AG09309 (cell line): ENCODE results near the gene VAV2.

Experiments used
- DNase-seq: peaks from one replicate; pipeline ENCODE4 v3.0.0-alpha.2; 2010; ENCODE audit warnings: low read depth
- H3K4me3 ChIP-seq: 2 replicates; pipeline ENCODE4 v1.5.1; 2011; ENCODE audit warnings: mild to moderate bottlenecking, low read depth, low read length, moderate library complexity; ENCODE audit not compliant: control insufficient read depth
- TF ChIP-seq, protein P1 (sequence below): IDR thresholded peaks from 2 replicates; pipeline ENCODE4 v1.5.1; 2011; ENCODE audit warnings: mild to moderate bottlenecking, low read depth, low read length, inconsistent platforms; ENCODE audit not compliant: insufficient read depth, control insufficient read depth; ENCODE audit errors: missing control alignments

VAV2 gene

DNA sequence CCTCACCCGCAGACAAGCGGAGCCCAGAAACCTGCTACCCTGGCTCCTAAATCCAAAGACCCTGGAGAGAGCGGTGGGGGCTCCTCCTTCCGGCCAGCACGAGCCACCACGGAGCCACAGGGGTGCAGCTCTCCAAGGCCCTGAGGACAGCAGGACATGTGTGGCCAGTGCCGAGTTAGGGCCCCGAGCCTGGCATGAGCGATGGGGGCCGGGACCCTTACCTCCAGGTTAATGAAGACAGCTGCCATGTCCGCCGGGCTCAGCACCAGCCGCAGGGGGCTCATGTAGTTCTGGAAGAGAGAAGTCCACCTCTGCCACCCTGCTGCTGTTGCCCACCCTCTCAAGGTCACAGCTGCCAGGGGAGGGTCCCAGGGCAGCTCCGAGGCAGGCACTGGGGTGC lies 185.1 kb downstream of the VAV2 start:
- no peak overlapping the region for H3K4me3 ChIP-seq
- TF ChIP-seq, protein P1, sequence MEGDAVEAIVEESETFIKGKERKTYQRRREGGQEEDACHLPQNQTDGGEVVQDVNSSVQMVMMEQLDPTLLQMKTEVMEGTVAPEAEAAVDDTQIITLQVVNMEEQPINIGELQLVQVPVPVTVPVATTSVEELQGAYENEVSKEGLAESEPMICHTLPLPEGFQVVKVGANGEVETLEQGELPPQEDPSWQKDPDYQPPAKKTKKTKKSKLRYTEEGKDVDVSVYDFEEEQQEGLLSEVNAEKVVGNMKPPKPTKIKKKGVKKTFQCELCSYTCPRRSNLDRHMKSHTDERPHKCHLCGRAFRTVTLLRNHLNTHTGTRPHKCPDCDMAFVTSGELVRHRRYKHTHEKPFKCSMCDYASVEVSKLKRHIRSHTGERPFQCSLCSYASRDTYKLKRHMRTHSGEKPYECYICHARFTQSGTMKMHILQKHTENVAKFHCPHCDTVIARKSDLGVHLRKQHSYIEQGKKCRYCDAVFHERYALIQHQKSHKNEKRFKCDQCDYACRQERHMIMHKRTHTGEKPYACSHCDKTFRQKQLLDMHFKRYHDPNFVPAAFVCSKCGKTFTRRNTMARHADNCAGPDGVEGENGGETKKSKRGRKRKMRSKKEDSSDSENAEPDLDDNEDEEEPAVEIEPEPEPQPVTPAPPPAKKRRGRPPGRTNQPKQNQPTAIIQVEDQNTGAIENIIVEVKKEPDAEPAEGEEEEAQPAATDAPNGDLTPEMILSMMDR, result no peak
- no peak for DNase-seq

DNA sequence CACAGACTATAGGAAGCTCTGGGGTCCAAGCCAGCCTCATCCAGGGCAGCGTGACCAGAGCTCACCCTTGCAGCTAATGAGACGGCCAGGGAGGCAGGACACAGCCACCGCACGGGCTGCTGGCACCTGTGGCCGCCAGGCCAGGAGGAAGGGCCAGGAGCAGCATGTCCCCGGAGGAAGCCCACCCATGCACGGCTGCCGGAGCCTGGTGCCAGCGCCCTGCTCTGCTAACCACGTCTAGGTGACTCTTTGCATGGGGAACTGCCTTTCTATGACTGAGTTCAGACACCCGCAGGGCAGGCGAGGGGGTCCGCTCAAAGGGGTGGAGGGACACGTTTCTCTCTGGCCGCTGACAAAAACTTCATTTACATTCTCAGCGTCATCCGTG lies 185.5 kb downstream of the VAV2 start:
- TF ChIP-seq, protein P1, result no peak
- DNase-seq, result no peak
- no peak overlapping the region for H3K4me3 ChIP-seq

DNA sequence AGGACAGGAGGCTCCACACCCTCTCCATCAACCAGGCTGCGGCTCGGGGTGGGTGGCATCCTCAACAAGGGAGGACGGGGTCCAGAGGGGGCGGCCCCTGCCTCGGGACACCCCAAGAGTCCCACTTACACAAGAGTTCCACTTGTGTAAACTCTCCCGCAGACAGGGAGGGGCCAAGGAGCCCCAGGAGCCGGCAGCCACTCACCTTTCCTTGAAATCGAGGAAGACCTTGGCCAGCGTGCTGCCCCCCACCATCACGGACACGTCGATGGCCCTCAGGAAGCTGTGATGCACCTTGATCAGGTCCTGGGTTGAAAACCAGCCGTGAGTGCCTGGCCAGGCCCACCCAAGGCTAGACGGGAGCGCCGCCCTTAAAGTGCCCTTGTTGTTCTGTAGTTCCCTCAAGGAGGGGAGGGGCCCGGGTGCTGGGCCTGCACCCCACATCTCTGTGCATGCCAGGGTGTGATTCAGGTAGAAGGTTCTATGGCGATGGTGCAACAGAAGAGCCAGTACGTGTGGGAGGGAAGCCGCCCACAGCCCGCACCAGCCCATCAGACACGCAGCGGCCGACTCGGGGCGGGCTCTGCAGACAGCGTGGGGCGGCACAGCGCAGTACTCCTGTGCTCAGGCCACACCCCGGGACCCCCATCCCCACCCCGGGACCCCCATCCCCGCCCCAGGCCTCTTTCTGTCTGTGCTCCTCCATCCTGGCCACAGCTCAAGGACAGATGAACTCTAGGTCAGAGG lies 186.1 kb downstream of the VAV2 start:
- no peak overlapping the region for H3K4me3 ChIP-seq
- TF ChIP-seq, protein P1, result no peak
- DNase-seq, result no peak

DNA sequence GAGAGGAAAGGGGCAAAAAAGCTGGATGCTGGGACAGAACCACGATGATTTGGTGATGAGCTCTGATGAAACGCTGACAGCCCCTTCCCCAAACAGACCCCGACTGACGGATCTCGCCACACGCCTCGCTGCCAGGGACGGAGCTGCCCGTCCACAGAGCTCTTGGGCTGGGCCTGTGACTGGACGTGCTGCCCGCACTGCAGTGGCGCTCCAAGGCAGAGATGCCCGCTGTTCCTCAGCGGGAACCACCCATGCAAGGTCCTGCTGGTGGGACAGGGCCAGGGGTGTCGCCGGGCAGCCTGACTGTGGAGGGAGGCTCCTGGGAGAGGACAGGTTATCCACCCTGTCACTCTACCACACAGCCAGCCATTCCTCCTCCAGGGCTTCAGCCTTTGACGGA lies 187.9 kb downstream of the VAV2 start:
- no peak for DNase-seq
- TF ChIP-seq, protein P1, result no peak
- H3K4me3 ChIP-seq, result no peak overlapping the region

DNA sequence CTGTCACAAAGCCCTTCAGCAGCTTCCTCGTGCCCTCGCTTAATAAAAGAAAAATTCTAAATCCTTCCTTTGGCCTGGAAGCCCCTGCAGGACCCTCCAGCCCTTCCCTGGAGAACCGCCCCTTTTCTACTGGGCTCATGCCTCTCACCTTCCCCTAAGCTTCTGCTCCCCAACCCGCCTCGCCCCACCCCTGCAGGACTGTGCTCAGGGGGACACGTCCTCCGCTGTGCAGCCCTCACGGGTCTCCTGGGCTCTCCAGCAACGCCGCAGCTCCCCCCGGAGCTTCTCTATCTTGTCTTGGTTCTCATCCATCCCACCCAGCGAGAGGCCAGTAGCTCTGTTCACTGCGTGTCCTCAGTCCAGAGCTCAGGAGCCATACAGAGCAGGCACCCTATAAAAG lies 188.4 kb downstream of the VAV2 start:
- TF ChIP-seq, protein P1, result no peak
- no peak overlapping the region for H3K4me3 ChIP-seq
- DNase-seq, result no peak

DNA sequence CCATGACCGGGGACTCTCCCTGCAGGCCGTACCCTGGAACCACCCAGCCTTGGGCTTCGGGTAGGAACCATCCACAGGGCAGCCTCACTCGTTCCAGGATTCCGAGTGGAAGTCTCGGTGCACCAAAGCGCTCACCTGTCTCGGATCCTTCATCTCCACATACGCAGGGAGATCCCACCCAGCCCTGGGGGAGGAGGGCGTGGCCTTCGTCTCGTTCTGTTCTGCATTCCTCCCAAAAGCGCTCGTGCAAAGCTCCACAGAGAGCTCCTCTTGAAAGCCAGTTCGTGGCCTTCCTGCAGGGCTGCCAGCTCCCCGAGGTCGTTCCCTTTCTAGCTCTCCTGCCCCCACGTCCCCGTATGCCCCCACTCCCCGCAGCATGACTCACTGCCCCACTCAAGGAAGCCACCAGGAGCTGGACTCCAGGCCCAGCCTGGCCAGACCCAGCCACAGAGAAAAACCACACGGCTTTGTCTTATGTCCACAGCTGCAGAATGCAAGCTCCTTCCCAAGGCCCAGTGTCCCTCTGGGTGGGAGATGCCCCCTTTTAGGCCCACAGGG lies 189.0 kb downstream of the VAV2 start:
- DNase-seq, result no peak
- H3K4me3 ChIP-seq, result no peak overlapping the region
- TF ChIP-seq, protein P1, result no peak
